H1 (cell line): ENCODE results near the gene KHDC4. TPM values are rescaled to one million over a fixed set of nuclear protein-coding genes. Genes with fewer than 3 reads are reported as not detected.

Experiments
- HDAC2 ChIP-seq, 2 experiments: fragments of 300-600 bp in 1 of 2; sonication (generic) in 1 of 2; IDR thresholded peaks; 2 replicates each; pipeline ENCODE4 v1.6.1; 2011 to 2012; ENCODE audit warnings: low read depth in 2 of 2, low read length in 2 of 2, mild to moderate bottlenecking in 2 of 2, moderate library complexity in 2 of 2, borderline replicate concordance in 1 of 2, inconsistent platforms in 1 of 2
- NANOG ChIP-seq: IDR thresholded peaks from 2 replicates; pipeline ENCODE4 v1.6.1; 2011; ENCODE audit warnings: low read length, low read depth, mild to moderate bottlenecking, inconsistent platforms; ENCODE audit not compliant: insufficient read depth, poor library complexity, severe bottlenecking
- polyA plus RNA-seq, 7 experiments: library from polyadenylated mRNA; depleted of rRNA in 3 of 7; stranded (reverse) in 5 of 7; unstranded in 2 of 7; fragments of >200 nt in 5 of 7; fragments of 200-250 nt in 2 of 7; gene quantifications; 1 replicate in 5 of 7; 2 replicates in 1 of 7; 4 replicates in 1 of 7; pipeline versions ENCODE4 v1.2.1 to v1.2.3, GENCODE V29; 2011 to 2013; ENCODE audit warnings: missing spikeins in 2 of 7, mixed read lengths in 2 of 7
- total RNA-seq: library from RNA; stranded (reverse); fragmentation: NEBNext Ultra II Directional; extraction: Animal tissue kit (Norgen Biotek cat#: 25700); gene quantifications from 2 replicates; pipeline ENCODE4 v1.2.1, GENCODE V29; 2021
- TF ChIP-seq, protein P1 (sequence below): fragments of 300-600 bp; sonication (generic); IDR thresholded peaks from 2 replicates; pipeline ENCODE4 v1.7.1; 2012; ENCODE audit warnings: low read length, moderate library complexity, mild to moderate bottlenecking, inconsistent platforms; ENCODE audit not compliant: insufficient replicate concordance

Gene KHDC4
- total and polyA plus RNA-seq, 2 of the 8 experiments (the other 6 are each of a cell fraction or from before 2014, with no cell fraction given) = 56.6 to 81.1 TPM

DNA sequence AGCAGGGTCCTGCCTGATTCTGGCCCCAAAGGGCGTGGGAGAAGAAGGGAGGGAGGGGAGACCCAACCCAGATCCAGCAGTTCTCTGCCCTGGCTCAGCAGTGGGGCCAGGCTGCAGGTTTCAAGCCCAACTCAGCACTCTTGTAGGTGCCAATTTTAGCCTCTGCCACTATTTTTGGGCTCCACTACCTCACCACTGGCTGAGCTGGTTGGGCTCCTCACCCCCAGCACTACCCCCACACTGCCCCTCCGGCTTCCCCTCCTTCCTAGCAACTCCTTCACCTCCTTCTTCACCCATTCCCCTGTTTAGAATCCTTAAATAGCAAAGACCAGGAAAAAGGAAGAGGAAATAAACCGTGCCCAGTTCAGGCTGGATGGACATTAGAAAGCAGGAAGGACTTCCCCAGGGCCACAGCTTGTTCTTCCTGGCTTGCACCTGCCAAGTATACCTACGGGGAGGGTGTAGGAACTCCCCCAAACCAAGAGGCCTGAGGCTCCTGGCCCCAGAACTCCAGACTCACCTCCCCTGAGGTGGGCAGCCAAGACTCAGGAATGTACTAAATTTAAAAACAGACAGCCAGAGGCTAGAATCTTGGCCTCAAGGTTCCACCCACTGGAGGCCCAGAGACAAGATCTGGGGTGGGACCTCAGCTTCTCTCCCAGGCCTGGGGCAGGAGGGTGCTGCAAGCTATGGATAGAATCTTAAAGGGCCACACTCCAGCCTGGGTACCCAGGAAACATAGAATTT lies 45.6 kb upstream of the KHDC4 start (continued):
- TF ChIP-seq, protein P1, sequence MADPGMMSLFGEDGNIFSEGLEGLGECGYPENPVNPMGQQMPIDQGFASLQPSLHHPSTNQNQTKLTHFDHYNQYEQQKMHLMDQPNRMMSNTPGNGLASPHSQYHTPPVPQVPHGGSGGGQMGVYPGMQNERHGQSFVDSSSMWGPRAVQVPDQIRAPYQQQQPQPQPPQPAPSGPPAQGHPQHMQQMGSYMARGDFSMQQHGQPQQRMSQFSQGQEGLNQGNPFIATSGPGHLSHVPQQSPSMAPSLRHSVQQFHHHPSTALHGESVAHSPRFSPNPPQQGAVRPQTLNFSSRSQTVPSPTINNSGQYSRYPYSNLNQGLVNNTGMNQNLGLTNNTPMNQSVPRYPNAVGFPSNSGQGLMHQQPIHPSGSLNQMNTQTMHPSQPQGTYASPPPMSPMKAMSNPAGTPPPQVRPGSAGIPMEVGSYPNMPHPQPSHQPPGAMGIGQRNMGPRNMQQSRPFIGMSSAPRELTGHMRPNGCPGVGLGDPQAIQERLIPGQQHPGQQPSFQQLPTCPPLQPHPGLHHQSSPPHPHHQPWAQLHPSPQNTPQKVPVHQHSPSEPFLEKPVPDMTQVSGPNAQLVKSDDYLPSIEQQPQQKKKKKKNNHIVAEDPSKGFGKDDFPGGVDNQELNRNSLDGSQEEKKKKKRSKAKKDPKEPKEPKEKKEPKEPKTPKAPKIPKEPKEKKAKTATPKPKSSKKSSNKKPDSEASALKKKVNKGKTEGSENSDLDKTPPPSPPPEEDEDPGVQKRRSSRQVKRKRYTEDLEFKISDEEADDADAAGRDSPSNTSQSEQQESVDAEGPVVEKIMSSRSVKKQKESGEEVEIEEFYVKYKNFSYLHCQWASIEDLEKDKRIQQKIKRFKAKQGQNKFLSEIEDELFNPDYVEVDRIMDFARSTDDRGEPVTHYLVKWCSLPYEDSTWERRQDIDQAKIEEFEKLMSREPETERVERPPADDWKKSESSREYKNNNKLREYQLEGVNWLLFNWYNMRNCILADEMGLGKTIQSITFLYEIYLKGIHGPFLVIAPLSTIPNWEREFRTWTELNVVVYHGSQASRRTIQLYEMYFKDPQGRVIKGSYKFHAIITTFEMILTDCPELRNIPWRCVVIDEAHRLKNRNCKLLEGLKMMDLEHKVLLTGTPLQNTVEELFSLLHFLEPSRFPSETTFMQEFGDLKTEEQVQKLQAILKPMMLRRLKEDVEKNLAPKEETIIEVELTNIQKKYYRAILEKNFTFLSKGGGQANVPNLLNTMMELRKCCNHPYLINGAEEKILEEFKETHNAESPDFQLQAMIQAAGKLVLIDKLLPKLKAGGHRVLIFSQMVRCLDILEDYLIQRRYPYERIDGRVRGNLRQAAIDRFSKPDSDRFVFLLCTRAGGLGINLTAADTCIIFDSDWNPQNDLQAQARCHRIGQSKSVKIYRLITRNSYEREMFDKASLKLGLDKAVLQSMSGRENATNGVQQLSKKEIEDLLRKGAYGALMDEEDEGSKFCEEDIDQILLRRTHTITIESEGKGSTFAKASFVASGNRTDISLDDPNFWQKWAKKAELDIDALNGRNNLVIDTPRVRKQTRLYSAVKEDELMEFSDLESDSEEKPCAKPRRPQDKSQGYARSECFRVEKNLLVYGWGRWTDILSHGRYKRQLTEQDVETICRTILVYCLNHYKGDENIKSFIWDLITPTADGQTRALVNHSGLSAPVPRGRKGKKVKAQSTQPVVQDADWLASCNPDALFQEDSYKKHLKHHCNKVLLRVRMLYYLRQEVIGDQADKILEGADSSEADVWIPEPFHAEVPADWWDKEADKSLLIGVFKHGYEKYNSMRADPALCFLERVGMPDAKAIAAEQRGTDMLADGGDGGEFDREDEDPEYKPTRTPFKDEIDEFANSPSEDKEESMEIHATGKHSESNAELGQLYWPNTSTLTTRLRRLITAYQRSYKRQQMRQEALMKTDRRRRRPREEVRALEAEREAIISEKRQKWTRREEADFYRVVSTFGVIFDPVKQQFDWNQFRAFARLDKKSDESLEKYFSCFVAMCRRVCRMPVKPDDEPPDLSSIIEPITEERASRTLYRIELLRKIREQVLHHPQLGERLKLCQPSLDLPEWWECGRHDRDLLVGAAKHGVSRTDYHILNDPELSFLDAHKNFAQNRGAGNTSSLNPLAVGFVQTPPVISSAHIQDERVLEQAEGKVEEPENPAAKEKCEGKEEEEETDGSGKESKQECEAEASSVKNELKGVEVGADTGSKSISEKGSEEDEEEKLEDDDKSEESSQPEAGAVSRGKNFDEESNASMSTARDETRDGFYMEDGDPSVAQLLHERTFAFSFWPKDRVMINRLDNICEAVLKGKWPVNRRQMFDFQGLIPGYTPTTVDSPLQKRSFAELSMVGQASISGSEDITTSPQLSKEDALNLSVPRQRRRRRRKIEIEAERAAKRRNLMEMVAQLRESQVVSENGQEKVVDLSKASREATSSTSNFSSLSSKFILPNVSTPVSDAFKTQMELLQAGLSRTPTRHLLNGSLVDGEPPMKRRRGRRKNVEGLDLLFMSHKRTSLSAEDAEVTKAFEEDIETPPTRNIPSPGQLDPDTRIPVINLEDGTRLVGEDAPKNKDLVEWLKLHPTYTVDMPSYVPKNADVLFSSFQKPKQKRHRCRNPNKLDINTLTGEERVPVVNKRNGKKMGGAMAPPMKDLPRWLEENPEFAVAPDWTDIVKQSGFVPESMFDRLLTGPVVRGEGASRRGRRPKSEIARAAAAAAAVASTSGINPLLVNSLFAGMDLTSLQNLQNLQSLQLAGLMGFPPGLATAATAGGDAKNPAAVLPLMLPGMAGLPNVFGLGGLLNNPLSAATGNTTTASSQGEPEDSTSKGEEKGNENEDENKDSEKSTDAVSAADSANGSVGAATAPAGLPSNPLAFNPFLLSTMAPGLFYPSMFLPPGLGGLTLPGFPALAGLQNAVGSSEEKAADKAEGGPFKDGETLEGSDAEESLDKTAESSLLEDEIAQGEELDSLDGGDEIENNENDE = no peak
- TF ChIP-seq NANOG = no peak
- TF ChIP-seq HDAC2 (IDR thresholded peaks at IDR 0.05; ENCODE audit: borderline replicate concordance in 1 of 2, low read depth in 2 of 2, low read length in 2 of 2) = no peak
- TF ChIP-seq, all 59 proteins: peak for 0
